22Rv1 (cell line): ENCODE results near the gene TTC28.
"Not testable (repeated sequence)": the region's sequence is repeated elsewhere in the genome, so short reads cannot be mapped to it uniquely, and the experiment has no call there.

Experiments used
- H3K27ac ChIP-seq: fragments of 450-650 bp; 2 replicates; pipeline ENCODE4 v1.5.1; 2017
- CTCF ChIP-seq: fragments of 450-650 bp; IDR thresholded peaks from 2 replicates; pipeline ENCODE4 v1.5.1; 2017; ENCODE audit warnings: mild to moderate bottlenecking
- ZFX ChIP-seq: fragments of 450-650 bp; IDR thresholded peaks from 2 replicates; pipeline ENCODE4 v1.6.1; 2017; ENCODE audit warnings: antibody characterized with exemption, borderline replicate concordance

TTC28 gene

GRCh38 chr22:28521451-28521850 is 158.2 kb downstream of the TTC28 start:
- no peak for TF ChIP-seq ZFX
- no peak for TF ChIP-seq CTCF
- H3K27ac ChIP-seq, result no peak overlapping the region

- no peak overlapping the region for H3K27ac ChIP-seq
- TF ChIP-seq ZFX (no peak), CTCF (no peak)
Measured at GRCh38 chr22:28514321-28514821, 165.3 kb downstream of the TTC28 start.

GRCh38 chr22:28512387-28512786 is 167.3 kb downstream of the TTC28 start:
- H3K27ac ChIP-seq, result not testable (repeated sequence)

- no peak overlapping the region for H3K27ac ChIP-seq
- TF ChIP-seq ZFX (no peak), CTCF (no peak)
Measured at GRCh38 chr22:28507896-28508295, 171.7 kb downstream of the TTC28 start.

- no peak for TF ChIP-seq ZFX
- no peak for TF ChIP-seq CTCF
Measured at GRCh38 chr22:28506150-28506535, 173.5 kb downstream of the TTC28 start.

GRCh38 chr22:28505416-28506149 is 174.1 kb downstream of the TTC28 start:
- no peak overlapping the region for H3K27ac ChIP-seq

More at GRCh38 chr22:28506150-28506535, 173.5 kb downstream of the TTC28 start:
- H3K27ac ChIP-seq, result no peak overlapping the region

GRCh38 chr22:28500006-28500405 is 179.6 kb downstream of the TTC28 start:
- no peak overlapping the region for H3K27ac ChIP-seq
- no peak for TF ChIP-seq ZFX
- no peak for TF ChIP-seq CTCF

More at GRCh38 chr22:28505416-28506149, 174.1 kb downstream of the TTC28 start:
- TF ChIP-seq ZFX (no peak), CTCF (no peak)

- no peak overlapping the region for H3K27ac ChIP-seq
- TF ChIP-seq CTCF (no peak), ZFX (no peak)
Measured at GRCh38 chr22:28498044-28498443, 181.6 kb downstream of the TTC28 start.
